ENCODE results near the gene THRB.

DNA sequence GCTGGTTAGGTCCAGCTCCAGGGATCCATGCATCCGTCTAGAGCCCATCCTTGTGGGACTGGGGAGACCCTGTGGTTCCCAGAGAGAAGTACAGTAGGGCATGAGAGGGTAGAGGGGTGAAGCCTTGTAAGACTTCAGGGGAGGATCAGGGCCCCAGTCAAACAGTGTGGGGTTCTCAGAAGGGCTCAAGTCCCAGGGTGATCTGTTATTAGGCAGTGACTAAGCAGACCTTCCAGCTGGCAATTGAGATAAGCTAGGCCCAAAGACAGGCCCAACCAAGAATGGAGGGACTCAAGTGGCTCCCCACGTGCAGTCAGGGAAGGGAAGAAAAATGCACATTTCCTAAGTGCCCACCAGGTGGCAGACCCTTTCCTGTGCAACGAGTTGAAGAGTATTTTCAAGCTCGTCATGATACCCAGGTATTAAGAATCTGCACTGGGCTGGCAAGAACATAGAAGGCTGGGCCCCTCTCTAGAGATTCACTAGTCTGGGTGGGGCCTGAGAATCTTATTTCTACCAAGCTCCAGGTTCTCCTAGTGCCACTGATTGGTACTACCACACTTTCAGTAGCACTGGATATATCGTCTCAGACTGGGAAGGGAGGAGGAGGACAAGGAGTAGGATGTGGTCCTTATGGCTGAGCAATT is 308.8 kb downstream of the THRB start:
- 0 out of 2 replicates have a peak, but pooled peaks have one; percentile 14 for TF ChIP-seq ZBTB8A (tag by site-specific recombination; IDR thresholded peaks at IDR 0.05)
- TF ChIP-seq, protein P1, sequence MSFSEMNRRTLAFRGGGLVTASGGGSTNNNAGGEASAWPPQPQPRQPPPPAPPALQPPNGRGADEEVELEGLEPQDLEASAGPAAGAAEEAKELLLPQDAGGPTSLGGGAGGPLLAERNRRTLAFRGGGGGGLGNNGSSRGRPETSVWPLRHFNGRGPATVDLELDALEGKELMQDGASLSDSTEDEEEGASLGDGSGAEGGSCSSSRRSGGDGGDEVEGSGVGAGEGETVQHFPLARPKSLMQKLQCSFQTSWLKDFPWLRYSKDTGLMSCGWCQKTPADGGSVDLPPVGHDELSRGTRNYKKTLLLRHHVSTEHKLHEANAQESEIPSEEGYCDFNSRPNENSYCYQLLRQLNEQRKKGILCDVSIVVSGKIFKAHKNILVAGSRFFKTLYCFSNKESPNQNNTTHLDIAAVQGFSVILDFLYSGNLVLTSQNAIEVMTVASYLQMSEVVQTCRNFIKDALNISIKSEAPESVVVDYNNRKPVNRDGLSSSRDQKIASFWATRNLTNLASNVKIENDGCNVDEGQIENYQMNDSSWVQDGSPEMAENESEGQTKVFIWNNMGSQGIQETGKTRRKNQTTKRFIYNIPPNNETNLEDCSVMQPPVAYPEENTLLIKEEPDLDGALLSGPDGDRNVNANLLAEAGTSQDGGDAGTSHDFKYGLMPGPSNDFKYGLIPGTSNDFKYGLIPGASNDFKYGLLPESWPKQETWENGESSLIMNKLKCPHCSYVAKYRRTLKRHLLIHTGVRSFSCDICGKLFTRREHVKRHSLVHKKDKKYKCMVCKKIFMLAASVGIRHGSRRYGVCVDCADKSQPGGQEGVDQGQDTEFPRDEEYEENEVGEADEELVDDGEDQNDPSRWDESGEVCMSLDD (tag by site-specific recombination; IDR thresholded peaks at IDR 0.05) = no peak
